Measurements from ENCODE around the gene NKX2-4. TPM values are rescaled to one million over a fixed set of nuclear protein-coding genes. Genes with fewer than 3 reads are reported as not detected.
A peak's percentile ranks its signal among the peaks of the same experiment; 100 is the strongest.
"Not testable (repeated sequence)": the region's sequence is repeated elsewhere in the genome, so short reads cannot be mapped to it uniquely, and the experiment has no call there.

NKX2-4 gene
- total and polyA plus RNA-seq, 9 of the 15 experiments (the other 6 are each of a cell fraction or from before 2014, with no cell fraction given): not detected

GRCh38 chr20:21421601-21422236 is 24.4 kb upstream of the NKX2-4 start:
- H3K9me3 ChIP-seq (replicated peaks; ENCODE audit: control insufficient read depth, insufficient read depth, low read depth, low read length): no peaks in the 10 kb centered on the region
- in situ Hi-C loops (cut with MboI) (no loop called here), intact Hi-C loops (cut with micrococcal nuclease) (no loop called here)
- TF ChIP-seq HNRNPK (IDR thresholded peaks at IDR 0.05; ENCODE audit: low read depth, low read length, poor library complexity, severe bottlenecking) (peak; percentile 34), MEF2A (IDR thresholded peaks at IDR 0.05; ENCODE audit: control insufficient read depth, low read depth, low read length) (no peak)
- BruUV-seq (replicated peaks): no TSS peak
- ChIA-PET POLR2A (no interaction called here), CTCF (ENCODE audit: low intra/inter-chr PET ratio) (no interaction called here)
- no peaks in the 10 kb centered on the region for H3K4me1 ChIP-seq (replicated peaks in 1 of 2; ENCODE audit: control insufficient read depth in 2 of 2, insufficient read depth in 2 of 2, low read length in 2 of 2)
- H3K27me3 ChIP-seq (ENCODE audit: control insufficient read depth in 2 of 2, insufficient read depth in 2 of 2, low read length in 2 of 2): no peaks in the 10 kb centered on the region
- H3K4me3 ChIP-seq: no peak overlapping the region
- ATAC-seq: no peak
- FAIRE-seq: no peak
- H3K27ac ChIP-seq (ENCODE audit: extremely low read depth, low read depth, low read length): no peak overlapping the region
- no peak overlapping the region for H3K4me2 ChIP-seq (ENCODE audit: insufficient read depth, low read length)
- no peaks in the 10 kb centered on the region for H3K79me2 ChIP-seq (ENCODE audit: control insufficient read depth, insufficient read depth, low read length)
- no peak for DNase-seq (ENCODE audit: extremely low read depth in 1 of 4, low spot score in 3 of 4)
- H3K36me3 ChIP-seq (ENCODE audit: control insufficient read depth, insufficient read depth, low read length): no peaks in the 10 kb centered on the region
- H3K9ac ChIP-seq (ENCODE audit: insufficient read depth in 1 of 2, low read depth in 2 of 2, low read length in 2 of 2): no peak overlapping the region
- H4K20me1 ChIP-seq (replicated peaks; ENCODE audit: control insufficient read depth, insufficient read depth, low read length): no peaks in the 10 kb centered on the region
- H2AFZ ChIP-seq (ENCODE audit: low read depth, low read length): no peak overlapping the region
- H3K9me1 ChIP-seq (ENCODE audit: control insufficient read depth, insufficient read depth, low read length): no peaks in the 10 kb centered on the region
- 0% methylated on average over 4 of the region's 4 CpGs for WGBS (ENCODE audit: insufficient coverage, low coverage, missing lambda C conversion rate)

GRCh38 chr20:21419147-21419546 is 21.8 kb upstream of the NKX2-4 start:
- BruUV-seq (replicated peaks); in situ Hi-C loops (cut with MboI); H3K9ac ChIP-seq (ENCODE audit: insufficient read depth in 1 of 2, low read depth in 2 of 2, low read length in 2 of 2); H3K36me3 ChIP-seq (ENCODE audit: control insufficient read depth, insufficient read depth, low read length); CTCF ChIA-PET (ENCODE audit: low intra/inter-chr PET ratio); ATAC-seq; H3K4me1 ChIP-seq (replicated peaks in 1 of 2; ENCODE audit: control insufficient read depth in 2 of 2, insufficient read depth in 2 of 2, low read length in 2 of 2); H3K4me2 ChIP-seq (ENCODE audit: insufficient read depth, low read length); H3K9me1 ChIP-seq (ENCODE audit: control insufficient read depth, insufficient read depth, low read length); H3K27me3 ChIP-seq (ENCODE audit: control insufficient read depth in 2 of 2, insufficient read depth in 2 of 2, low read length in 2 of 2); H3K79me2 ChIP-seq (ENCODE audit: control insufficient read depth, insufficient read depth, low read length); H2AFZ ChIP-seq (ENCODE audit: low read depth, low read length); H4K20me1 ChIP-seq (replicated peaks; ENCODE audit: control insufficient read depth, insufficient read depth, low read length); FAIRE-seq; H3K27ac ChIP-seq (ENCODE audit: extremely low read depth, low read depth, low read length); H3K4me3 ChIP-seq; H3K9me3 ChIP-seq (replicated peaks; ENCODE audit: control insufficient read depth, insufficient read depth, low read depth, low read length); intact Hi-C loops (cut with micrococcal nuclease); POLR2A ChIA-PET; DNase-seq (ENCODE audit: extremely low read depth in 1 of 4, low spot score in 3 of 4): not testable (repeated sequence)
- 0% methylated on average over 2 of the region's 2 CpGs for WGBS (ENCODE audit: insufficient coverage, low coverage, missing lambda C conversion rate)

DNA sequence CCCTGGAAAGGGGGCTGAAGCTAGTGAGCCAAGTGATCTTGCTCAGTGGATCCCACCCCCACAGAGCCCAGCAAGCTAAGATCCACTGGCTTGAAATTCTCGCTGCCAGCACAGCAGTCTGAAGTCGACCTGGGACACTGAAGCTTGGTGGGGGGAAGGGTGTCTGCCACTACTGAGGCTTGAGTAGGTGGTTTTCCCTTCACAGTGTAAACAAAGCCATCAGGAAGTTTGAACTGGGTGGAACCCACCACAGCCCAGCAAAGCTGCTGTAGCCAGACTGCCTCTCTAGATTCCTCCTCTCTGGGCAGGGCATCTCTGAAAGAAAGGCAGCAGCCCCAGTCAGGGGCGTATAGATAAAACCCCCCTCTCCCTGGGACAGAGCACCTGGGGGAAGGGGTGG is 16.7 kb upstream of the NKX2-4 start:
- H3K4me1 ChIP-seq (replicated peaks in 1 of 2; ENCODE audit: control insufficient read depth in 2 of 2, insufficient read depth in 2 of 2, low read length in 2 of 2); POLR2A ChIA-PET; DNase-seq (ENCODE audit: extremely low read depth in 1 of 4, low spot score in 3 of 4); H2AFZ ChIP-seq (ENCODE audit: low read depth, low read length); in situ Hi-C loops (cut with MboI); H3K9me1 ChIP-seq (ENCODE audit: control insufficient read depth, insufficient read depth, low read length); CTCF ChIA-PET (ENCODE audit: low intra/inter-chr PET ratio); H3K9me3 ChIP-seq (replicated peaks; ENCODE audit: control insufficient read depth, insufficient read depth, low read depth, low read length); H4K20me1 ChIP-seq (replicated peaks; ENCODE audit: control insufficient read depth, insufficient read depth, low read length); H3K36me3 ChIP-seq (ENCODE audit: control insufficient read depth, insufficient read depth, low read length); intact Hi-C loops (cut with micrococcal nuclease); H3K27me3 ChIP-seq (ENCODE audit: control insufficient read depth in 2 of 2, insufficient read depth in 2 of 2, low read length in 2 of 2); H3K27ac ChIP-seq (ENCODE audit: extremely low read depth, low read depth, low read length); H3K4me3 ChIP-seq; ATAC-seq; FAIRE-seq; BruUV-seq (replicated peaks); H3K79me2 ChIP-seq (ENCODE audit: control insufficient read depth, insufficient read depth, low read length); H3K9ac ChIP-seq (ENCODE audit: insufficient read depth in 1 of 2, low read depth in 2 of 2, low read length in 2 of 2); H3K4me2 ChIP-seq (ENCODE audit: insufficient read depth, low read length): not testable (repeated sequence)
- WGBS (ENCODE audit: insufficient coverage, low coverage, missing lambda C conversion rate): 0% methylated on average over 2 of the region's 3 CpGs
